ENCODE measurements around the gene ZNF3.
"Not testable (repeated sequence)": the region's sequence is repeated elsewhere in the genome, so short reads cannot be mapped to it uniquely, and the experiment has no call there.

The ZNF3 gene

DNA sequence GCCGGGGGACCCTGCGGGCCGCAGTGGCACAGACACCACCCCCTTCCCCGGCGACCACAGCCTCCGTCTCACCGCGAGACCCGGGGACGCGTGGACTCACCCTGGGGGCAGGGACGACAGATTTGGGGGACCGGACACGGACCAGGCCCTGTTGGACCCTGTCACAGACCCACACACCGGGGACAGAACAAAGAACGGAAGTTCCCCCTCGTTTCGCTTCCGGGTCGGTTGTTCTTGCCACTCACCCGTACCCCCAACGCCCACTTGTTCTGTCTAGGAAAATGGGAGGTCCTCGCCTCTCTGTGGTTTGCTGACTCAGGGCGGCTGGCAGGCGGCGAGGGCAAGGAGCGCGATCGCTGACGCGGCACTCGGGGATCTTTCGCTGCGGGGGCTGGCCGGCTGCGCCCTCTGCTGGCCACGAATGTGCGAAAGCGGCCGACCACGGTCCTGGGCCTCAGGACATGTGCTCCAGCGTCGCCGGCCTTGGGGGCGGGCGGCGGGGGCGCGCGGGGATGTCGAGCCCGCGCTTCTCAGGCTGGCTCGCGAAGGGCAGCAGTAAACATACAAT is at the start of gene ZNF3:
Gene ZNF3 (minus strand): TSS at position 189 of the 568 bp plus-strand sequence. CDS start 4,366 bp downstream, outside the sequence.
- peak; percentile 91 to 97 (median 97) for DNase-seq (ENCODE audit: low read depth in 3 of 3)

DNA sequence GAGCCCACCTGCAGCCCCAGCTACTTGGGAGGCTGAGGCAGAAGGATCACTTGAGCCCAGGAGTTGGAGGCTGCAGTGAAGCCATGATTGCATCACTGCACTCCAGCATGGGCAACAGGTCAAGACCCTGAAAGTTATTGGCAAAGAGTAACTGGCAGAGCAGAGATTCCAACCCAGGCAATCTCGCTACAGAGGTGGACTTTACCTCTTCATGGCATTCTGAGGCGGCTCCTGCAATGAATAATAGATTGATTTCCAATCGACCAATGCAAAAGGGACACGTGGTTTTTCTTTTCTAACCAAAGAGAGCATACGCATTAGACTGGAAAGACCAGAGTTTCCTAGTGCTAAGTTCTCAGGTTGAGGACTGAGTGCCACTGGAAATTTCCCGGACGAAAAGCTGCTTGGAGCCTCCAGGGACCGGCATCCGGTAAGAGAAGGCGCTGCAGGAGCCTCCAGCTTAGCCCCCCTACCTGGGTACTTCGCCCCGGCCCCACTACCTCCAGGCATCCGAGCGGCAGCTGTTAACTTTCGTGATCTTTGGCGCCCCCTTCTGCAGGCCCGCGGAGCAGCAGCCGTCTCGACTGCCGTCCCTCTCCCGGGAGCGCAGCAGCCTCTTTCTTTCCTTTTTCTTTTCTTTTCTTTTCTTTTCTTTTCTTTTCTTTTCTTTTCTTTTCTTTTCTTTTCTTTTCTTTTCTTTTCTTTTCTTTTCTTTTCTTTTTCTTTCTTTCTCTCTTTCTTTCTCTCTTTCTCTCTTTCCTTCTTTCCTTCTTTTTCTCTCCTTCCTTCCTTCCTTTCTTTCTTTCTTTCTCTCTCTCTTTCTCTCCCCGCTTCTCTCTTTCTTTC is 49.3 kb upstream of the ZNF3 start:
- peak; percentile 64 to 81 (median 73) for DNase-seq (ENCODE audit: low read depth in 3 of 3)

DNA sequence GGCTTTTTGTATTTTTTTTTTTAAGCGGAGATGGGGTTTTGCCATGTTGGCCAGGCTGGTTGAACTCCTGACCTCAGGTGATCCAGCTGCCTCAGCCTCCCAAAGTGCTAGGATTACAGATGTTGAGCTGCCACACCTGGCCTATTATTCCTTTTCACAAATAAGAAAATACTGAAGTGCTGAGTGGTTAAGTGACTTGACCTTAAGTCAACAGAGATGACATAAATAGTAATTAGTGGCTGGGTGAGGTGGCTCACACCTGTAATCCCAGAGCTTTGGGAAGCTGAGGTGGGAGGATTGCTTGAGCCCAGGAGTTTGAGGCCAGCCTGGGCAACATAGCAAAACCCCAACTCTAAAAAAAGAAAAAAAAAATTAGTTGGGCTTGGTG is 48.7 kb upstream of the ZNF3 start:
- DNase-seq (ENCODE audit: low read depth in 3 of 3) = not testable (repeated sequence)

DNA sequence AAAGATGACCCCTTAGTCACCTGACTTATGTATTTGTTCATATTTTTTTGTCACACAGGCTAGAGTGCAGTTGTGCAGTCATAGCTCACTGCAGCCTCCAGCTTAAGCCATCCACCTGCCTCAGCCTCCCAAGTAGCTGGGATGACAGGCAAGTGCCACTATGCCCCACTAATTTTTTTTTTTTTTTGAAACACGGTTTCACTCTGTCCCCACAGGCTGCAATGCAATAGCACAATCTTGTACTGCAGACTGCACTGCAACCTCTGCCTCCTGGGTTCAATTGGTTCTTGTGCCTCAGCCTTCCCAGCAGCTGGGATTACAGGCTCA is 47.1 kb upstream of the ZNF3 start:
- DNase-seq (ENCODE audit: low read depth in 3 of 3) = no peak

DNA sequence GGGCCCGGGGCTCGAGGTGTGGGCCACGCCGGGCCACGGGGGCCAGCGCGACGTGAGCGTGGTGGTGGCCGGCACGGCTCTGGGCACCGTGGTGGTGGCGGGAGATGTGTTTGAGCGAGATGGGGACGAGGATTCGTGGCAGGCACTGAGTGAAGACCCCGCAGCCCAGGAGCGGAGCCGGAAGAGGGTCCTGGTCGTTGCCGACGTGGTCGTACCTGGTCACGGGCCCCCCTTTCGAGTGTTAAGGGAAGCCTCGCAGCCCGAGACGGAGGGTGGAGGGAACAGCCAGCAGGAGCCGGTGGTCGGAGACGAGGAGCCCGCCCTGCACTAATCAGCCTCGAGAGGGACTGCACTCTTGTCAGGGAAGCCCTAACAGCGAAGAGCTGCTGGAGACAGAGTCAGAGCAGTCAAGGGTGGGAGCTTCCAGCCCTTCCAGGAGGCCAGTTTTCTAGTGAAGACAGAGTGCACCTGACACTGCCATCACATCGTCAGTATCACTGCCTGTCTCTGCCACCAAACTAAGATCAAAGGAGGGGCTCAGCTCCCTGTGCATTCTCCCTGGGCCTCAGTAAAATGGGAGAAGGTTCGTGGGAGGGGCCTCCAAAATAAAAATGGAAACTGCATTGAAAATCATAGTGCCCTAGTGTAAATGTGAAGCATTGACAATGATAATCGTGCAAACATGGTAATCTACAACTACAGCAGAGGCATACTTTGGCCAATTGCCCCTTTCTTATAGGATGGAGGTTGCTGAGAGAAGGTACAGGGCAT is 46.5 kb upstream of the ZNF3 start:
- DNase-seq (ENCODE audit: low read depth in 3 of 3) = no peak

DNA sequence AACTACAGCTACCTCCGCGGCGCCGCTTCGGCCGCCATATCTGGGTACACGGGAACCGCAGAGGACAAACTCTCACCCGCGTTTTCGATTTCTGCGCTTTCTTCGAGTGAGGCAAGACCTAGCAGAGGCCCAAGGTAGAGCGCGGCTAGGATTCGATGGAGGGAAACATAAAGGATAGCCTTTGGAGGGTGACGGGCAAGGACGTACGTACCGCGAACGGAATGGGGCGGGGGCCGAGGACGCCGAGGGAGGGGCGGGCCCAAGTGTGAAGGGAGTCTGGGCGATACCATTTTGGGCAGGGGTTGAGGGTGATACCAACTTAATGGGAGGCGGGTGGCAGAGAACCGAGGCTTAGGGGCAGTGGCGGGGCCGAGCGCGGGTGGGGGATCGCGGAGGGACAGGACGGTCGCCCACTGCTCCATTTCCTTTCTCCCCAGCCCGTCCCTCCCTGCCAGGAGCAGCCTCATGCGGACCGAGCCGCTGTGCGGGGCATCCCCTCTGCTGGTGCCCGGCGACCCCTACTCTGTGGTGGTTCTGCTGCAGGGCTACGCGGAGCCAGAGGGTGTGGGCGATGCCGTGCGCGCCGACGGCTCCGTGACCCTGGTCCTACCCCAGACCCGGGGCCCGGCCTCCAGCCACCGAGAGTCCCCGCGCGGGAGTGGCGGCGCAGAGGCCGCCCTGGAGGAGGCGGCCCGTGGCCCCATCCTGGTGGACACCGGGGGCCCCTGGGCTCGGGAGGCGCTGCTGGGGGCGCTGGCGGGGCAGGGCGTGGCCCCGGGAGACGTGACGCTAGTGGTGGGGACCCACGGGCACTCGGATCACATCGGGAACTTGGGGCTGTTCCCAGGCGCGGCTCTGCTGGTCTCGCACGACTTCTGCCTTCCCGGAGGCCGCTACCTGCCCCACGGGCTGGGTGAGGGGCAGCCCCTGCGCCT is 45.7 kb upstream of the ZNF3 start, which contains the start of gene MBLAC1:
Gene MBLAC1 (plus strand): TSS at position 37 of the 935 bp plus-strand sequence. CDS start 429 bp downstream, at position 466.
- peak; percentile 84 to 90 (median 85) for DNase-seq (ENCODE audit: low read depth in 3 of 3)

DNA sequence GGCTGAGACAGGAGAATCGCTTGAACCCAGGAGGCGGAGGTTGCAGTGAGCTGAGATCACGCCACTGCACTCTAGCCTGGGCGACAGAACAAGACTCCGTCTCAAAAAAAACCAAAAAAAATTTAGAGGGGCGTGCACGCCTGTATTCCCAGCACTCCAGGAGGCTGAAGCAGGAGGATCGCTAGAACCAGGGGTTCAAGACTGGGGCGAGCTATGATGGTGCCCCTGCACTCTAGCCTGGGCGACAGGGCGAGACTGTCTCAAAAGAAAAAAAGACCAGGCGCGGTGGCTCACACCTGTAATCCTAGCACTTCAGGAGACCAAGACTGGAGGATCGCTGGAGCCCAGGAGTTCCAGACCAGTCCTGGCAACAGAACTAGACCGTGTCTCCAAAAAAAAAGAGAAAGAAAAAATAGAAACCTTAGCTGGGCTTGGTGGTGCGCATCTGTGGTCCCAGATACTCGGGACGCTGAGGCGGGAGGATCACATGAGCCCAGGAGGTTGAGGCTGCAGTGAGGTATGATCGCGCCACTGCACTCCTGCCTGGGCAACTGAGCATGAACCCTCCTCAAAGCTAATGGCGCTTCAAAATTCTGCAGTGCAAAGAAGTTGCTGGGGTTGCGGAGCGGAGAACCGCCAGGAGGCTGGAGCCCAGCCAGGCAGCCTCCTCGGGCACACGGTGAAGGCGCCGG is 44.9 kb upstream of the ZNF3 start:
- no peak for DNase-seq (ENCODE audit: low read depth in 3 of 3)

DNA sequence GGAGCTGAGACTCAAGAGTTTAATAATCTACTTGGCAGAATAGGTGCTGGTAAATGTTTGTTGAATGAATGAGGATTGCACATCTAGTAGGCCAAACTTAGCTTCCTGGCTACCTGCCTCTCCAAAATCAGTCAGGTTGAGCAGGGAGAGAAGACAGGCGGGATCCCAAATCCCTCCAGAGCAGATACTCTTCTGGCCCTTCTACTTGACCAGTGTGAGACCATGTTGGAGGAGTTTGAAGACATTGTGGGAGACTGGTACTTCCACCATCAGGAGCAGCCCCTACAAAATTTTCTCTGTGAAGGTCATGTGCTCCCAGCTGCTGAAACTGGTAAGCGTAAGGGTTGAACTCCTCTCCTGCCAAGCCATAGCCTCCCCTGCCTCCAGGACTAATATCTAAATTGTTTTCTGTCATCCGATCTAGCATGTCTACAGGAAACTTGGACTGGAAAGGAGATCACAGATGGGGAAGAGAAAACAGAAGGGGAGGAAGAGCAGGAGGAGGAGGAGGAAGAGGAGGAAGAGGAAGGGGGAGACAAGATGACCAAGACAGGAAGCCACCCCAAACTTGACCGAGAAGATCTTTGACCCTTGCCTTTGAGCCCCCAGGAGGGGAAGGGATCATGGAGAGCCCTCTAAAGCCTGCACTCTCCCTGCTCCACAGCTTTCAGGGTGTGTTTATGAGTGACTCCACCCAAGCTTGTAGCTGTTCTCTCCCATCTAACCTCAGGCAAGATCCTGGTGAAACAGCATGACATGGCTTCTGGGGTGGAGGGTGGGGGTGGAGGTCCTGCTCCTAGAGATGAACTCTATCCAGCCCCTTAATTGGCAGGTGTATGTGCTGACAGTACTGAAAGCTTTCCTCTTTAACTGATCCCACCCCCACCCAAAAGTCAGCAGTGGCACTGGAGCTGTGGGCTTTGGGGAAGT is 43.0 kb upstream of the ZNF3 start:
- no peak for DNase-seq (ENCODE audit: low read depth in 3 of 3)

DNA sequence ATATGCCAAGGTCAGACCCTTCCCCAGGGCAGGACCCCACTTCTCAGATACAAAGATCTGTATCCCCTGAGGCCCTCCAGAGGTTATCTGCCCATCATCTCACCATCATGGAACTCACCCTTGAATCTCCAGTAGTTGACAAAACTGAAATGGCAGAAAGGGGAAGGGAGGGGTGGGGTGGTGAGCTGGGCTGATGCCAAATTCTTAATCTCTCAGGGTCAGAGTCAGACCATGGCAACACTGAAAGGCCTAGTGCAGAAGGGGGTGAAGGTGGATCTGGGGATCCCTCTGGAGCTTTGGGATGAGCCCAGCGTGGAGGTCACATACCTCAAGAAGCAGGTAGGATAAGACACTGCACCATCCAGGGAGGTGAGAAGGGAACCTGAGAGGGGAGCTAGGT is 41.0 kb upstream of the ZNF3 start:
- no peak for DNase-seq (ENCODE audit: low read depth in 3 of 3)

DNA sequence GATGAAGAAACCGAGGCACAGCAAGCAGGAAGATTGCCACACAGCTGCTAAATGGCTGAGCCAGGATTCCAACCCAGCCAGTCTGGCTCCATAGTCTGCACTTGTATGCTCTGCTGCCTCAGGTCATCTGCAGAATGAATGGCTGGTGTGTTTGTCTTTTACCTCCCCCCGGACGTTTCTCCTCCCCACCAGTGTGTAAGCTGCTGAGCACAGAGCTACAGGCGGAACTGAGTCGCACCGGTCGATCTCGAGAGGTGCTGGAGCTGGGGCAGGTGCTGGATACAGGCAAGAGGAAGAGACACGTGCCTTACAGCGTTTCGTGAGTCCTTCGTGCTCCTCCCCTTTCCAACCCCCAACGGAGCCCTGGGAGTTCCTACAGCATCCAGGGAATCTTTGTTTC is 40.5 kb upstream of the ZNF3 start:
- DNase-seq (ENCODE audit: low read depth in 3 of 3) = no peak

DNA sequence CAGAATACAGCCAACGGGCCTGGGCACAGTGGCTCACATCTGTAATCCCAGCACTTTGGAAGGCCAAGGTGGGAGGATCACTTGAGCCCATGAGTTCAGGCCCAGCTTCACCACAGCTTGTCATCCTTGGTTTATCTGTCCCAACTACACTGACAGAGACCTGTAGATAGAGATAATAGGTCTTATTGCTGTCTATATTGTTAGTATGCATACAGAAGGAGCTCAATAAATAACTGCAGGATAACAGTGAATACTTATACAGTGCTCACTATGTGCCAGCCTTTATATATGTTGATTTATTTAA is 39.2 kb upstream of the ZNF3 start:
- DNase-seq (ENCODE audit: low read depth in 3 of 3) = no peak

DNA sequence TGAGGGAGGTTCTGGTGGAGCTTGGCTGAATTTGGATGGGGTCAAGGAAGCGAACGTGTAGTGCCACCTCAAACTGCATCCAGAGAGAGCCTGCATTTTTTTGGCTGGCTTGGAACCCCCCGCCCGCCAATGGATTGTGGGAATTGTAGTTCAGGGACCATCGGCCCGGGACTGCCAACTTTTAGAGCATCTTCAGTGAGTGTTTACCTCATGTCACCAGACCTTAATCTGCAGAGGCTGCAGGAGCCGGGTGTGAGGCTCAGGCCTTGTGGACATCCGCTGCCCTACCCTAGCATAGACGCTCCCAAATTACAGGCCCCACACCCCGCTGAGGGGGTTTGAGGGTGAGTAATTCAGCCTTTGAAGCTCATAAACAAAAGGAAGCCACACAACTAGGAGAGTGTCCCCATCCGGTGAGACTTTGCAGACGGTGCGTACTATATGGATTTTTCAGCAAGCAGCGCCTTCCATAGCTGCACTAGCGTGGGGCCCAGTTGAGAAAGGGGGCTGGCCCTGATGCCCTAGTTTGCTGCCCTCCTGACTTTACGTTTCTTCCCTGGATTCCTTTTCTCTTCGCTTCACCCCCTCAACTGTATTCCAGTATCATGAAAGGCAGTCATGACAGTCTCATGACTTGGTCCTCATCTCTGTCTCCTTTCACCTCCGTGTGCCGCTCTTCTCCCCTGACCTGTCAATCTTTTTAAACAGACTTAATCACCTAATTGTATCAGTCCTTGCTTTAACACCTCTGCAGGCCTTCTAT is 38.6 kb upstream of the ZNF3 start:
- peak in 2 of 3 experiments; percentile 45 to 62 for DNase-seq (ENCODE audit: low read depth in 3 of 3)

DNA sequence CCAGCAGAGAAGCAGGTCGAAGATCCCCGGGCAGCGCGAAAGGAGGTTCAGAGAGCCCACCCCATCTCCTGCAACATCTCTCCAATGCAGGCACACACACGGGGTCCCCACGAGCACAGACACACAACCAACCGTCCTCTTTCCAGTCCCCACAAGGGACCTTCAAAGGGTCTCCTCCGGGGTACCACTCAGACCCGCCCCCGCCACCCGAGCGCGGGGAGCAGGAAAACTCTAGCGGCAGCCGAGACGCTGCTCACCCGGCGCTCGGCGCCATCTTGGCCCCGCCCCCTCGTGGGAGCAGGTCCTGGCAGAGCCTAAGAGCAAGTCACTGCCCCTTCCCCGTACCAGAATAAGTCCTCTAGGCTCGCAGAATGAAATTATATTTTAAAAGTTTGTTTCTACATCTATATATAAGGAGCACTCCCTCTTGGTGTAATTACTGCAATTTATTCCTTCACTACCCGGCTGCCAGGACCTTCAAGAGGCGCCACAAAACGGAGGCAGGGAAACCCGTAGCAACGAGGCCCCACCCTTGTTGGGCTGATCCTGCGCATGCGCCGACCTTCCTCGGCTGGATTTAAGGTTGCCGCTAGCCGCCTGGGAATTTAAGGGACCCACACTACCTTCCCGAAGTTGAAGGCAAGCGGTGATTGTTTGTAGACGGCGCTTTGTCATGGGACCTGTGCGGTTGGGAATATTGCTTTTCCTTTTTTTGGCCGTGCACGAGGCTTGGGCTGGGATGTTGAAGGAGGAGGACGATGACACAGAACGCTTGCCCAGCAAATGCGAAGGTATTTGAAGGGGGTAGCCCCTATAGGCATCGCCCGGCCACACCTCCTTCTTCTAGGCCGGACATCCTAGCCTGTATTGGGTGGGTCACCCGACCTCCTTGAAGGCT is 37.8 kb upstream of the ZNF3 start, which contains the start of the genes CNPY4 and TAF6:
Gene CNPY4 (plus strand): TSS at position 563 of the 898 bp plus-strand sequence. CDS start 111 bp downstream, at position 674.
Gene TAF6 (minus strand): TSS at position 287 of the 898 bp plus-strand sequence. CDS start 5,149 bp downstream, outside the sequence.
- DNase-seq (ENCODE audit: low read depth in 3 of 3) = peak; percentile 89 to 95 (median 92)

DNA sequence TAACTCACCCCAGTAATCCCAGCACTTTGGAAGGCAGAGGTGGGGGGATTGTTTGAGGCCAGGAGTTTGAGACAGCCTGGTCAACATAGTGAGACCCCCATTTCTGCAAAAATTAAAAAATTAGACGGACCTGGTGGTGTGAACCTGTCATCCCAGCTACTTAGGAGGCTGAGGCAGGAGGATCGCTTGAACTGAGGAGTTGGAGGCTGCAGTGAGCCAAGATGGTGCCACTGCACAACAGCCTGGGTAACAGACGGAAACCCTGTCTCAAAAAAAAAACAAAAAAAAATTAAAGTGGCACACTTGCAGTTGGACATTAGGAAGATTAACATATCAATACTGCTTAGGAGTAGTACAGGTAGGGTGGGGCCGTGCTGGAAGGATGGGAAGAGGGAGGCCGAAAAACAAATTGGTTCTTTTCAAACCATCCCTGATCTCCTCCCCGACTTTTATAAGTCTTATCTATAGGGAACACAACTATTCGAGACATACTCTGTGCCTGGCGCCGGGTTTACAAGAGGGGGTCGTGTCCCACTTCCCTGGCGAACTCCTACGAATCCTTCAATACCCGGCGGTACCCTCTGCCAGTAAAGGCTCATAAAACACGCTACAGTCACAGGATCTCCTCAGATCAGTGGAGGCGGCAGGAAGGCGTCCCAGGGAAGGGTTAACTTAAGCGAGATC is 37.0 kb upstream of the ZNF3 start:
- no peak for DNase-seq (ENCODE audit: low read depth in 3 of 3)

DNA sequence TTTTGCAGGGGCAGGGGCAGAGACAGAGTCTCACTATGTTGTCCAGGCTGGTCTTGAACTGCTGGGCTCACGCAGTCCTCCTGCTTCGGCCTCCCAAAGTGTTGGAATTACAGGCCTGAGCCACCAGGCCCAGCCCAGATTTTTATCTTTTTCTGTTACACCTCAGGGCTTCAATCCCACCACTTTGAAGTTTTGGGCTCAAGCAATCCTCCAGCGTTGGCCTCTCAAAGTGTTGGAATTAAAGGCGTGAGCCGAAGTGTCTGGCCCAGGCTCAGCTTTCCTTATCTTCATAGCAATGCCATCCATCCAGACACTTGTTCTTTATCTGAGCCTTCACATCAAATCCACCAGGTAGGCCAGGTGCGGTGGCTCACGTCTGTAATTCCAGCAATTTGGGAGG is 33.5 kb upstream of the ZNF3 start:
- DNase-seq (ENCODE audit: low read depth in 3 of 3) = no peak

DNA sequence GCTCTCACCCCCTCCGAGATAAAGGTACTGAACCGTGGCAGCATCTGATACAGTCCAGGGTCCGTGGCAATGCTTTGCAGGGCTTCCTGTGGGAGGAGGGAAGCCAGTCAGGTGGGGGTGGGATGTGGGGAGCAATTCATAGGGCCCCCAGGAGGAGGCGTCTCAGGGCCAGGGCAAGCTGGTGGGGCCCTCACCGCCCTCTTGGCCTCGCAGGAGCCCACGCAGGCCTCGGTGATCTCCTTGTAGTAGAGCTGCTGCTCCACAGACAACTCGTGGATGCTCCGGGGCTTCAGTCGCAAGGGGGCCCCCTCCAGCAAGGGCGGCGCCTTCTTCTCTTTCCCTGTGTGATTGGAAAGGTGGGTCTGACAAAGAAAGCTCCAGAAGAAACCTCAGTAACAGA is 30.4 kb upstream of the ZNF3 start:
- DNase-seq (ENCODE audit: low read depth in 3 of 3) = no peak

DNA sequence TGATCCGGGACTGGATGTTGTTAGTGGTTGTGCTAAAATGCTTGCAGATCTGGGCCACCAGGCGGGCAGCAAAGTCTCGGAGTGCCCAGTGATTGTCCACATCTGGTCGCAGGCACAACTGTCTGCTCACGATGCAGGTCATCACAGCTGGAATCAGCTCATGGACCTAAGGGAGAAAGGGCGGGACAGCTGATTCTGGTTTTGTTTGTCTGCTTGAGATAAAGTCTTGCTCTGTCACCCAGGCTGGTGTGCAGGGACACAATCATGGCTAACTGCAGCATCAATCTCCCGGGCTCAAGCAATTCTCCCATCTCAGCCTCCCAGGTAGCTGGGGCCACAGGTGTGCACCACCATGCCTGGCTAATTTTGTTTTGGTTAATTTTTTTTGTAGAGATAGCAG is 29.6 kb upstream of the ZNF3 start:
- no peak for DNase-seq (ENCODE audit: low read depth in 3 of 3)
